Right lobe of liver (tissue), 4 donors: ENCODE measurements around the gene HOXD3.

Experiments
- CTCF ChIP-seq, 4 donors: fragments of 200-600 bp in 3 of 4; fragments of 450-650 bp in 1 of 4; IDR thresholded peaks; one replicate each; pipeline versions ENCODE4 v1.5.1 to v1.8.0; 2016 to 2022; ENCODE audit warnings: antibody characterized with exemption in 4 of 4, mild to moderate bottlenecking in 2 of 4
- POLR2A ChIP-seq: fragments of 450-650 bp; IDR thresholded peaks from one replicate; pipeline ENCODE4 v1.6.1; 2017; ENCODE audit warnings: antibody characterized with exemption, mild to moderate bottlenecking
- donor health status: DM: no; HTN: no; CAD: no.
- donor health status: DM: no; HTN: no; CAD: no.
- donor health status: DM: no; HTN: yes; CAD: no.

GRCh38 chr2:176171351-176172006 is 14.4 kb downstream of the HOXD3 start:
- no peak for TF ChIP-seq POLR2A
- no peak for TF ChIP-seq CTCF (IDR thresholded peaks at IDR 0.05)
